ENCODE measurements around the gene MGAT4A. TPM values are rescaled to one million over a fixed set of nuclear protein-coding genes. Genes with fewer than 3 reads are reported as not detected.

The MGAT4A gene
- total and polyA plus RNA-seq, 2 donors: 24.4 to 42.9 TPM

GRCh38 chr2:98737848-98738247 is 6.9 kb upstream of the MGAT4A start:
- peaks cover 9 to 47% of the 10 kb centered on the region in 2 donors for H3K4me1 ChIP-seq (ENCODE audit: control insufficient read depth in 2 of 2, insufficient read depth in 2 of 2, low read length in 2 of 2)
- H3K36me3 ChIP-seq (ENCODE audit: control insufficient read depth in 2 of 2, insufficient read depth in 2 of 2, low read length in 1 of 2): no peaks in the 10 kb centered on the region
- no peak for DNase-seq (ENCODE audit: low read depth in 6 of 9, low spot score in 9 of 9)
- H3K4me3 ChIP-seq (ENCODE audit: low read length in 2 of 2): no peak overlapping the region
- no peaks in the 10 kb centered on the region for H3K9me3 ChIP-seq (ENCODE audit: control insufficient read depth in 2 of 2, insufficient read depth in 1 of 2, low read length in 1 of 2)
- 99% methylated on average over 4 of the region's 4 CpGs for WGBS
- H3K27ac ChIP-seq (ENCODE audit: low read depth in 1 of 2, low read length in 1 of 2): peak overlapping the region in 1 of 2 donors; percentile 34
- no peaks in the 10 kb centered on the region for H3K27me3 ChIP-seq (ENCODE audit: control insufficient read depth in 2 of 2, insufficient read depth in 1 of 2, low read length in 1 of 2)

GRCh38 chr2:98736464-98736889 is 5.5 kb upstream of the MGAT4A start:
- no peak overlapping the region for H3K27ac ChIP-seq (ENCODE audit: low read depth in 1 of 2, low read length in 1 of 2)
- H3K4me1 ChIP-seq (ENCODE audit: control insufficient read depth in 2 of 2, insufficient read depth in 2 of 2, low read length in 2 of 2): peaks cover 12 to 56% of the 10 kb centered on the region in 2 donors
- WGBS: 90% methylated on average over 2 of the region's 2 CpGs
- no peaks in the 10 kb centered on the region for H3K27me3 ChIP-seq (ENCODE audit: control insufficient read depth in 2 of 2, insufficient read depth in 1 of 2, low read length in 1 of 2)
- H3K9me3 ChIP-seq (ENCODE audit: control insufficient read depth in 2 of 2, insufficient read depth in 1 of 2, low read length in 1 of 2): no peaks in the 10 kb centered on the region
- no peak overlapping the region for H3K4me3 ChIP-seq (ENCODE audit: low read length in 2 of 2)
- peak in 1 of 9 donors; percentile 41 for DNase-seq (ENCODE audit: low read depth in 6 of 9, low spot score in 9 of 9)
- H3K36me3 ChIP-seq (ENCODE audit: control insufficient read depth in 2 of 2, insufficient read depth in 2 of 2, low read length in 1 of 2): no peaks in the 10 kb centered on the region

- DNase-seq (ENCODE audit: low read depth in 6 of 9, low spot score in 9 of 9): peak in 1 of 9 donors; percentile 63
- Histone ChIP-seq H3K27ac (ENCODE audit: low read depth in 1 of 2, low read length in 1 of 2) (peak overlapping the region in 1 of 2 donors; percentile 75), H3K4me3 (ENCODE audit: low read length in 2 of 2) (no peak overlapping the region), H3K36me3 (ENCODE audit: control insufficient read depth in 2 of 2, insufficient read depth in 2 of 2, low read length in 1 of 2) (no peaks in the 10 kb centered on the region), H3K4me1 (ENCODE audit: control insufficient read depth in 2 of 2, insufficient read depth in 2 of 2, low read length in 2 of 2) (peaks cover 14 to 56% of the 10 kb centered on the region in 2 donors), H3K27me3 (ENCODE audit: control insufficient read depth in 2 of 2, insufficient read depth in 1 of 2, low read length in 1 of 2) (no peaks in the 10 kb centered on the region), H3K9me3 (ENCODE audit: control insufficient read depth in 2 of 2, insufficient read depth in 1 of 2, low read length in 1 of 2) (no peaks in the 10 kb centered on the region)
- WGBS: 9% methylated on average over 2 of the region's 2 CpGs
Observed at GRCh38 chr2:98734823-98735260, 3.9 kb upstream of the MGAT4A start.

- Histone ChIP-seq H3K27me3 (ENCODE audit: control insufficient read depth in 2 of 2, insufficient read depth in 1 of 2, low read length in 1 of 2) (no peaks in the 10 kb centered on the region), H3K27ac (ENCODE audit: low read depth in 1 of 2, low read length in 1 of 2) (peak overlapping the region in 1 of 2 donors; percentile 75), H3K36me3 (ENCODE audit: control insufficient read depth in 2 of 2, insufficient read depth in 2 of 2, low read length in 1 of 2) (no peaks in the 10 kb centered on the region), H3K9me3 (ENCODE audit: control insufficient read depth in 2 of 2, insufficient read depth in 1 of 2, low read length in 1 of 2) (no peaks in the 10 kb centered on the region), H3K4me1 (ENCODE audit: control insufficient read depth in 2 of 2, insufficient read depth in 2 of 2, low read length in 2 of 2) (peaks cover 18 to 56% of the 10 kb centered on the region in 2 donors), H3K4me3 (ENCODE audit: low read length in 2 of 2) (no peak overlapping the region)
- DNase-seq (ENCODE audit: low read depth in 6 of 9, low spot score in 9 of 9): peak in 1 of 9 donors; percentile 54
- 46% methylated on average over 3 of the region's 3 CpGs for WGBS
Observed at GRCh38 chr2:98734162-98734561, 3.2 kb upstream of the MGAT4A start.

- no peak for DNase-seq (ENCODE audit: low read depth in 6 of 9, low spot score in 9 of 9)
- no peaks in the 10 kb centered on the region for H3K36me3 ChIP-seq (ENCODE audit: control insufficient read depth in 2 of 2, insufficient read depth in 2 of 2, low read length in 1 of 2)
- H3K27ac ChIP-seq (ENCODE audit: low read depth in 1 of 2, low read length in 1 of 2): no peak overlapping the region
- H3K9me3 ChIP-seq (ENCODE audit: control insufficient read depth in 2 of 2, insufficient read depth in 1 of 2, low read length in 1 of 2): no peaks in the 10 kb centered on the region
- H3K4me1 ChIP-seq (ENCODE audit: control insufficient read depth in 2 of 2, insufficient read depth in 2 of 2, low read length in 2 of 2): peaks cover 20 to 54% of the 10 kb centered on the region in 2 donors
- H3K4me3 ChIP-seq (ENCODE audit: low read length in 2 of 2): peak overlapping the region in 1 of 2 donors; percentile 65
- no peaks in the 10 kb centered on the region for H3K27me3 ChIP-seq (ENCODE audit: control insufficient read depth in 2 of 2, insufficient read depth in 1 of 2, low read length in 1 of 2)
- 93% methylated on average over 8 of the region's 8 CpGs for WGBS
Observed at GRCh38 chr2:98732430-98733051, 1.6 kb upstream of the MGAT4A start.

- WGBS: 56% methylated on average over 6 of the region's 6 CpGs
- DNase-seq (ENCODE audit: low read depth in 6 of 9, low spot score in 9 of 9): no peak
- Histone ChIP-seq H3K4me3 (ENCODE audit: low read length in 2 of 2) (peak overlapping the region; percentile 65 to 79), H3K27me3 (ENCODE audit: control insufficient read depth in 2 of 2, insufficient read depth in 1 of 2, low read length in 1 of 2) (no peaks in the 10 kb centered on the region), H3K4me1 (ENCODE audit: control insufficient read depth in 2 of 2, insufficient read depth in 2 of 2, low read length in 2 of 2) (peaks cover 23 to 52% of the 10 kb centered on the region in 2 donors), H3K27ac (ENCODE audit: low read depth in 1 of 2, low read length in 1 of 2) (peak overlapping the region in 1 of 2 donors; percentile 55), H3K36me3 (ENCODE audit: control insufficient read depth in 2 of 2, insufficient read depth in 2 of 2, low read length in 1 of 2) (no peaks in the 10 kb centered on the region), H3K9me3 (ENCODE audit: control insufficient read depth in 2 of 2, insufficient read depth in 1 of 2, low read length in 1 of 2) (no peaks in the 10 kb centered on the region)
Observed at GRCh38 chr2:98731894-98732349, 990 bp upstream of the MGAT4A start.

- 1% methylated on average over 56 of the region's 56 CpGs for WGBS
- Histone ChIP-seq H3K4me3 (ENCODE audit: low read length in 2 of 2) (peak overlapping the region; percentile 65 to 79), H3K4me1 (ENCODE audit: control insufficient read depth in 2 of 2, insufficient read depth in 2 of 2, low read length in 2 of 2) (peaks cover 23 to 42% of the 10 kb centered on the region in 2 donors), H3K9me3 (ENCODE audit: control insufficient read depth in 2 of 2, insufficient read depth in 1 of 2, low read length in 1 of 2) (no peaks in the 10 kb centered on the region), H3K36me3 (ENCODE audit: control insufficient read depth in 2 of 2, insufficient read depth in 2 of 2, low read length in 1 of 2) (peaks cover 5 to 8% of the 10 kb centered on the region in 2 donors), H3K27me3 (ENCODE audit: control insufficient read depth in 2 of 2, insufficient read depth in 1 of 2, low read length in 1 of 2) (no peaks in the 10 kb centered on the region), H3K27ac (ENCODE audit: low read depth in 1 of 2, low read length in 1 of 2) (peak overlapping the region; percentile 87 to 96)
- DNase-seq (ENCODE audit: low read depth in 6 of 9, low spot score in 9 of 9): peak in 3 of 9 donors; percentile 27 to 59 (median 48)
Observed at GRCh38 chr2:98730707-98731040, 258 bp downstream of the MGAT4A start.

- Histone ChIP-seq H3K9me3 (ENCODE audit: control insufficient read depth in 2 of 2, insufficient read depth in 1 of 2, low read length in 1 of 2) (no peaks in the 10 kb centered on the region), H3K4me3 (ENCODE audit: low read length in 2 of 2) (peak overlapping the region; percentile 65 to 79), H3K27ac (ENCODE audit: low read depth in 1 of 2, low read length in 1 of 2) (peak overlapping the region; percentile 87 to 96), H3K27me3 (ENCODE audit: control insufficient read depth in 2 of 2, insufficient read depth in 1 of 2, low read length in 1 of 2) (no peaks in the 10 kb centered on the region), H3K4me1 (ENCODE audit: control insufficient read depth in 2 of 2, insufficient read depth in 2 of 2, low read length in 2 of 2) (peaks cover 23 to 37% of the 10 kb centered on the region in 2 donors), H3K36me3 (ENCODE audit: control insufficient read depth in 2 of 2, insufficient read depth in 2 of 2, low read length in 1 of 2) (peaks cover 5 to 9% of the 10 kb centered on the region in 2 donors)
- under 1% methylated on average over 45 of the region's 45 CpGs for WGBS
- peak in 7 of 9 donors; percentile 56 to 89 (median 71) for DNase-seq (ENCODE audit: low read depth in 6 of 9, low spot score in 9 of 9)
Observed at GRCh38 chr2:98730053-98730706, 752 bp downstream of the MGAT4A start.

GRCh38 chr2:98729652-98730051 is 1.3 kb downstream of the MGAT4A start:
- H3K4me1 ChIP-seq (ENCODE audit: control insufficient read depth in 2 of 2, insufficient read depth in 2 of 2, low read length in 2 of 2): peaks cover 19 to 32% of the 10 kb centered on the region in 2 donors
- peak overlapping the region in 1 of 2 donors; percentile 87 for H3K27ac ChIP-seq (ENCODE audit: low read depth in 1 of 2, low read length in 1 of 2)

More at GRCh38 chr2:98729652-98730051, 1.3 kb downstream of the MGAT4A start:
- H3K9me3 ChIP-seq (ENCODE audit: control insufficient read depth in 2 of 2, insufficient read depth in 1 of 2, low read length in 1 of 2): no peaks in the 10 kb centered on the region
- 68% methylated on average over 10 of the region's 10 CpGs for WGBS
- H3K4me3 ChIP-seq (ENCODE audit: low read length in 2 of 2): peak overlapping the region; percentile 65 to 79
- peaks cover 5 to 13% of the 10 kb centered on the region in 2 donors for H3K36me3 ChIP-seq (ENCODE audit: control insufficient read depth in 2 of 2, insufficient read depth in 2 of 2, low read length in 1 of 2)
- H3K27me3 ChIP-seq (ENCODE audit: control insufficient read depth in 2 of 2, insufficient read depth in 1 of 2, low read length in 1 of 2): no peaks in the 10 kb centered on the region
- no peak for DNase-seq (ENCODE audit: low read depth in 6 of 9, low spot score in 9 of 9)

Measured in thymus (tissue), 11 donors.